GM04504 (cell line): ENCODE data around the gene SGCA.

Source experiments
- DNase-seq: peaks from one replicate; pipeline ENCODE4 v3.0.0-alpha.2; 2012; ENCODE audit warnings: low read depth

SGCA gene

DNA sequence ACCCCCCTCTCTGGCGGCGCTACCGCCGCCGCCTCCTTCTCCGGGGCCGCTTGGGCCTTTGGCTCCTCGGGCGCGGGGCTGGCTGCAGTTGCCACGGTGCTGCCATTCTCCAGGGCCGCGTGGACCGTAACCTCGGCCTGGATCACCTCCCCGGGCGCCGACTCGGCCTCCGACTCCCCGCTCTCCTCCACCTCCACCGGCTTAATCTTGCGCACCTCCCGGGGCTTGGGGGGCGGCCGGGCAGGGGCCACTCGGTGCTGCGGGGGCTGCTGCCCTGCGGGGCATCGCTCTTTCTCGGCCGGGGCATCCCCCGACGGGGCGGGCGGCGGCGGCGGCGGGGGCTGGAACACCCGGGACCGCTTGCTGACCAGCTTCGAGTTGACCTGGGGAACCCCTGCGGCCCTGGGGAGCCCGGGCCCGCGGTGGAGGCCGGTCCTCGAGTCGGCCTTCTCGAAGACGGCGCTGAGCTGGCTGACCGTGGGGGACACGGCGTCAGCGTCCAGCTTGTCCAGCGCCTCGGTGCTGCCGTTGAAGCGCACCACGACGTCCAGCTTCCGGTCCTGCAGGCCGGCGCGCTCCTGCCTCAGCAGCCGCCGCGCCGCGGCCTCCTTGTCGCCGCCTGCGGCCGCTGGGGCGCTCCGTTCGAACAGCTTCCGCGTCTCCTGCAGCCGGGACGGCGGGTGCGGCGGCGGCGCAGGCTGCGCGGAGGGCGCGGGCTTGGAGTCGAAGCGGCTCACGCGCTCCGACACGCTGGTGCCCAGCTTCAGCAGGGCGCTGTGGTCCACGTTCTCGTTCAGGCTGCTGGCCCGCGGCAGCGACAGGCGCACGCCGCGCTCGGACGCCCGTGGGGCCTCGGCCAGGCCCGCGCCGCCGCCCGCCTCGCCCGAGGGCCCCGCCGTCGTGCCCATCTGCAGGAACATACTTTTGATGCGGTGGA lies 16.1 kb upstream of the SGCA start:
- DNase-seq = no peak

DNA sequence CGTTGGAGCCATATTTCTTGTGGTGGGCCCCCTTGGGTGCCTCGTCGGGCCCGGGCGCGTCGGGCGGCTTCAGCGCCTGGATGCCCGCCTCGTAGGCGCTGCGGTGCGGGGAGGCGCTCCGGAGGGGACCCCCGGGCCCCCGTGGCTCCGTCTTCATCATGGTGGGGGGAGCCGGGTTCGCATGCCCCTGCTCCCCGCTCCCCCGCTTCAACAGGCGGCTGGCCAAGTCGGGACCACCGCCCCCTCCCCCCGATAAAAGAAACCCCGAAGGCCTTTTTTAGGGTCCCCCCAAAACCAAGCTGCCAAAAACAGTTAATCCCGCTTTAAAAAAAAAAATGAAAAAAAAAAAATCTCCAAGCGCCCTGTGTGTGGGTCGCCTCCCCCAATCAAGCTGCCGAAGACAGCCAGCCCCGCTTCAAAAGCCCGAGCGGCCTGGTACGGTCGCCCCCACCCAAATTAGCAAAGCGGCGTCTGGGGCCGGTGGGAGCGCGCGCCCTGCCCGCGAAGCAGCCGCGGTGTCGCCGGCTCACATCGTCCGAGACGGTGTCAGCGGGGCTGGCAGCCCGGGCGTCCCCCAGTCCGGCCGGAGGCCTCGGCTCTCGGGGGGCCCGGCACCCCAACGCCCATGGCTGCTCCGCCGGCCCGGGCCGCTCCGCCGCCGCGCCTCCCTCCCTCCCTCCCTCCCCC lies 15.3 kb upstream of the SGCA start, which contains the start of gene PPP1R9B:
Gene PPP1R9B (minus strand): TSS at position 324 of the 687 bp plus-strand sequence. CDS start 164 bp downstream, at position 160.
- no peak for DNase-seq

DNA sequence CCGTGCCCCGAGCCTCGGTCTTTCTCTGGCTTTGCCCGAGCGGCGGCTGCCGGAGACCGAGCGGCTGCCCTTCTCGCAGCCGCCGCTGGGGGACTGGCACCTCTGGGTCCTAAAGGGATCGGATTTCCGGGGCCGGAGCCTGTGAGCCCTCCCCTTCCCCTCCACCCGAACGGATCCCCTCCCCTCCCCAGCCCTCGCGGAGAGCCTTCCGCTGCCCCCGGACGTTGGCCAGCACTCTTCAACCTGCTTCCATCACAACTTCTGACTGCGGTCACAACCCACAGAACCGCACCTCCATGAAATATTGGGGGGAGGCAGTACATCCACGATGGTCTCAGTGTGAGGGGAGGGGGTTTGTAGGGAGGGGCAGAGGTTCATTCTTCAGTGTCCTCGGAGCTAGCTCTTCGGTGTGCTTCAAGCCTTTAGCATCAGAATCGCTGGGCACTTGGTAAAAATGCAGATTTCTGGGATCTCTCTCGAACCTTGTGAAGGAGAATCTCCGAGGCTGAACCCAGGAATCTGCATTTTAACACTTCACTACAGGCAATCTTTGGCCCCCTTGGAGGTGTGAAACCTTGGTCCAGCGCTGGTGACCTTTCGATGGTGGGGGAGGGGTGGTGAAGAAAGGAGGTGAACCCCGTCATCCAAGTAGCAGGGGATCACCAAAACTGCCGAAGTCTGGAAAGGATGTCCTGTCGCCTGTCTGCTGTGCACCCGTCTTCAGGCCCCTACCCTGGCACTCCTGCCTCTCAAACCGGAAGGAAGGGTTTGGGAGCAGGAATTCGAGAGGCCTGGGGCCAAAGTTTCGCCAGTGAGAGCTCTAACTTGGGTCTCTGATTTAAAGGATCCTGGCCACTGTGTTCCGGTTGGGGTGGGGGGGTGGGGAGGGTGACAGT lies 14.5 kb upstream of the SGCA start:
- peak; percentile 80 for DNase-seq

DNA sequence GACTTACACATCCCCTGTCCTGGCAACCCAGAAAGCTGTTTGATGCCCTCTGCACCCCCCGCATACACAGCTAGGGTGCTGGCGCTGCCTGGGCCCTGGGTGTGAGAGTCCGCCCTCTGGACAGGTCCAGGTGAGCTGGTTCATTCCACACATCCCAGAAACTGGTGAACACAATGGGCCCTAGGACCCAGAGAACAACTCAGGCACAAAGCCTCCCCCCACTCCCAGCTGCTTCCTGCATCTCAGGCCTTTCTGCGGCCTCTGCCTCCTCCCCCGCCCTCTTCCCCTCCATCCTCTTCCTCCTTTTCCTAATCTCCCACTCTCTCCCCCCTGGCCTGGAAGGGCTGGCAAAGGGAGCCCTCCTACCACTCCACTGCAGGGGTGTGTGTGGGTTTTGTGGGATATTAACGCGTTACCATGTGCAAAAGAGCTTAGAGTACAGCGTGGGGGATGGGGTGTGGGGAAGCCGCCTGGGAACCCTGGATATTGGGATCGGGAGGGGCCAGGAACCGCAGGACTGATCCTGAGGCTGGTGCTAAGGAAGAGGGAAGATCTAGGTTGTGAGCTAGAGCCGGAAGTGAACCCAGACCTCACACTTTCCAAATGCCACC lies 13.8 kb upstream of the SGCA start:
- peak; percentile 72 for DNase-seq

DNA sequence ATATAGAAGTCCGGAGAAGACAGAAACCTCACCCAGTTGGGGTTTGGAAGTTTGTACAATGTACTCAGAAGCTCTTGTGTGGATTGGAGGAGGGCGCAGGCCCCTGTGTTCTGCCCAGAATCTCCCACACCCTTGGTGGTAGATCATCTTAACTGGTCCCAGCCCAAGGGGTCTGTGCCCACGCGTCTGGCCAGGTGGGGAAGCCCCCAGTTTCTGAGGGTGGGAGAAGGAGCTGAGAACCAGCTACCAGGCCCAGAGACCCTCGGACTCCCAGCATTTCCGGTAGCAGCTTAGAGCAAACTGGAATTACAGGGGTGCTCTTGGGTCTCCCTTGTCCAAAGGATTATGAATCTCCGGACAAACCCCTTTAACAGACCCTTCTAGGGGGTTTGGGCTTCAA lies 13.1 kb upstream of the SGCA start:
- no peak for DNase-seq

DNA sequence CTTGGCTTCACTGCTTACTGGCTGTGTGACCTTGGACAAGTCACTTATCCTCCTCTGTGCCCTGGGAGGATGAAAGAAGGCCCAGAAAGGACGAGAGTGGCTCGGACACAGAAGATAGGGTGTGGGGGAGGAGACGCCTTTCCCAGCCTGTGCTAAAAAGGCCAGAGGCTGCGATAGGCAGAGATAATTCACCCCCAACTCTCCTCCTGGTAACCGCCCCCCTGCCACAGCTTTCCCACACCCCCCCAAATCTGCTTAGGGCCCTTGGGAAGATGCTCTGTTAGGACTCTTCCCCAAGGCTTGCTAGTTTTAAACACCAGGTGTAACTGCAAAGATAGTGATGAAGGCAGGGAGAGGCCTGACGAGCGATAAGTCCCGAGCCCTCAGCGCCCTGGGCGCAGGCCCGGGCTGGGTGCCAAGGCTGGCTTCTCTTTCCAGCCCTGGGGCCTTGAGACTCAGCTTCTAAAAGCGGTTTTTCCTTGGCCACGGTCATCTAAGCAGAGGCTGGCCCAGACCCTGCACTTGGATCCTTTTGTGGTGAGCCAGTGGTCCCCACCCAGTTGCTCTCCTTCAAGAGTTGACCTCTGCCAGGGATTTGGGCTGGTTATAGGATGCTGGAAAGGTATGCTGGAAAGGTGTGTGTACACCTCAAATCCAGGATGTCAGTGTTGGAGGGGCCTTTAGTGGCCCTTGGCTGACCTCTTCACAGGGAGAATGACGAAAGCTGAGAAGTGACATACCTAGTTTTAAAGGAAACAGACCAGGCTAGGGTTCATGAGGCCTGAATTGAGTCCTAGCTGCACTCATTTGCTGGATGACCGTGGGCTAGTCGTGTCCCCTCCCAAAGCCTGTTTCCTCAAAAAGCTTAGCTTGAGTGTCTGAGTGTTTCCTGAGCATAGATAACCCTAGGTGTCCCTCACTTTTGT lies 11.9 kb upstream of the SGCA start:
- DNase-seq = no peak

DNA sequence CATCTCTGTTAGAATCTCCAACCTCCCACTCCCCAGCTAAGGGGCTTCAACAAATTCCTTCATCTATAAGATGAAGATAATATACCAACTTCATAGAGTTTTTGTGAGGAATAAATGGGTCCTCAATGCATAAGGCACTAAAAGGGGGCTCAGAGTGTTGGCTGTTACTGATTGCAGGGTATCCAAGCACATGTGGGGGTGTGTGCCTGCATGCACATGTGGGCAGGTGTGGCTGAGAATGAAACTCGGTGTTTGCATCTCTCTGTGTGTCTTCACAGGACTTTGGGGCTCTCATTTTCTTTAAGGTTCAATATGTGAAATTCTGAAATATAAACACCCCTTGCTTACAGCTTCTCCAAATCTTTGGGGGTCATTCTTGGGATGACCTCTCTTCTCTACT lies 11.2 kb upstream of the SGCA start:
- no peak for DNase-seq

DNA sequence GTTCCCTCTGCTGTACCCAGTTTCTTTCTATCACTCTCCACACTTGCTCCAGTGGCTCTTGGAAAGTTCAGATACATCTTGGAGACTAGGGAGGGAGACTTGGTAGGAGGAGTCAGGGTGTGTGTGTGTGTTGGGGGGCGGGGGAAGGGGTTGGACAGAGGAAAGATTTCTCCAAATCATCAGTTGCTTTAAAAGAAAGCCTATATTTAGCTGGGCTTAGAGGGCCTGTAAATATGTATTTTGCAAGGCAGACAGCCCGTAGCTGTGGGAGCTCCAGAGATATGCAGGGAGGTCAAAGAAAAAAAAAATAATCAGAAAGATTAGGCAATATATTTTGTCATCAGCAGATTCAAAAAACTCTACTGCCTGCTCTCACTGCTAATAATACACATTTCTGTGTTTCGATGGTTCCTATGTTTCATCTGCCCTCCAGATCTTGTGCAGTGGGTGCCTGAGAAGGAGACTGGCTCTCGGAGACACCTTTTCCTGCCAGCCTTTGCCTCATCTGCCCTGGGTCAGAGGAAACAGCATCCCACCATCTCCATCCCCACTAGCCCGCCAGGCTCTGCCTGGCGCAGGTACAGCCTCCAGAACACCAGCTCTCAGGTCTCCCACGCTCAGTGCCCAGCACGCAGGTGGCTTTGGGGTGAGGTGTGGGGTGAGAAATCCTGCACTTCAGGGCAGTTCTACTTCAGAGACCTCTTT lies 10.5 kb upstream of the SGCA start:
- no peak for DNase-seq

DNA sequence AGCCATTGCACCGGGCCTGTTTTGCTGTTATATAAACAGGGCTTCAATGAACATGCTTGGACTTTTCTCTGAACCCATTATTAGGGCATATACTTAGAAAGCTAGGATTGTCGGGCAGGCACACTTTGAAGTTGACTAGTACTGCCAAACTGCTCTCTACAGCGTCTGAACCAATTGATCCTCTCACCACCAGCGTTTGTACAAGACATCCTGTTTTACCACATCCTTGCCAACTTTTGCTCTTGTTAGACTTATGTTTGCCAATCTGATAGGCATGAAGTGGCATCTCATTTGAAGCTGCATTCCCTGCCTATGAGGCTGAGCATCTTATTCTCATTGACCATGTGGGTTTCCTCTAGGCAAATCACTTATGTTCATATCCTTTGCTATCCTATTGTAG lies 7.9 kb upstream of the SGCA start:
- no peak for DNase-seq

DNA sequence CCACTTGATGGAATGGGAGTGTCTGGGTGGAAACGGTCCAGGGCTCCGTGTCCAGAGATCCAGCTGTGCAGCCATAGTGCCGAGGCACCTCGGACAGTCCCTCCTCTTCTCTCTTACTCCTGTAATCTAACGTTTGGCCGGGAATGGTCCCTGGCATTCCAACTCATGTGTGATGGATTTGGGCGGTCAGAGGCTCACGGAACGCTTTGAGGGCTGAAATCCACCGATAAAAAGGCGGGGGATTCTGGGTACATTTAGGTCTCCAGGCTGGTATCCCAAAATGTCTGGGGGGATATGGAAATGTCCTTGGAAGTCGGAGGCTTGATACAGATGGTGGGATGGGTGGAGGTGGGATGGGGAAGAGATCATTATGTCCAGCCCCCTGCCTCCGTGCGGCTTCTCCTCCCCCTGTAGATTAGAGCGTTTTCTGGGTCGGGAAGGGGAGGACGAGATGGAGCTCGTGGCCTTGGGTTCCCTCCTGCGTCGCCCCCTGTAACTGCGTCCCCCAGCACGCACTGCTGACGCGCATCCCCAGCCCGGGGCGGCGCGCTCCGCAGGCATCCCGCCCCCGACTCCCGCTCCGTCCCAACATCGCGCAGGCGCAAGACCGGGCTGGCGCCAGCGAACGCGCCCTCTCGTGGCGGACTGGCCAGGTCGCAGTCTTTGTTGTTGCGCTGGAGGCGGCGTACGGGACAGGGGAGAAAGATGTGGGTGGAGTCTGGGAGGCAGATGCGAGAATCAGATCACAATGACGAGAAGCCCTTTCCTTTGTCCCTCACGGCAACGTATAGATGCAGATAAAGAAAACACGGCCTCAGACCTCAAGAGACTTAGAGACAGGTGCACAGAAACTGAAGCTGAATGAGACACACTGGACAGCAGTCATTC lies 4.5 kb upstream of the SGCA start:
- peak; percentile 72 for DNase-seq

DNA sequence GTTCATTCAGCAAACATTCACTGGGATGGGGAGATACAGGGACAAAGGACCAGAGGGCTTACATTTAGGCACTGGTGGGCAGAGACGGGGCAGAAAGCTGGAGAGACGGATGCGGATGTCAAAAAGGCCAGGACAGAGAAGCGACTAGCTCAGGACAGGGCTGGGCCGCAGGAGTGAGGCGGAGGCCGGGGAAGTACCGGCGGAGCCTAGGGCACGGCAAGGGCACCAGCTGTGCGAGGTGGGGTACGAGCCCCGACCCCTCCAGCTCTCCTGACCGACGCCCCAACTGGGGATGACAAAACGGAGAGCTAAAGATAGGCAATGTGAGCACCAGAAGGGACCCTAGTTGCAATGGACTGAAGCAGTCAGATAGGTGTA lies 3.9 kb upstream of the SGCA start:
- no peak for DNase-seq

DNA sequence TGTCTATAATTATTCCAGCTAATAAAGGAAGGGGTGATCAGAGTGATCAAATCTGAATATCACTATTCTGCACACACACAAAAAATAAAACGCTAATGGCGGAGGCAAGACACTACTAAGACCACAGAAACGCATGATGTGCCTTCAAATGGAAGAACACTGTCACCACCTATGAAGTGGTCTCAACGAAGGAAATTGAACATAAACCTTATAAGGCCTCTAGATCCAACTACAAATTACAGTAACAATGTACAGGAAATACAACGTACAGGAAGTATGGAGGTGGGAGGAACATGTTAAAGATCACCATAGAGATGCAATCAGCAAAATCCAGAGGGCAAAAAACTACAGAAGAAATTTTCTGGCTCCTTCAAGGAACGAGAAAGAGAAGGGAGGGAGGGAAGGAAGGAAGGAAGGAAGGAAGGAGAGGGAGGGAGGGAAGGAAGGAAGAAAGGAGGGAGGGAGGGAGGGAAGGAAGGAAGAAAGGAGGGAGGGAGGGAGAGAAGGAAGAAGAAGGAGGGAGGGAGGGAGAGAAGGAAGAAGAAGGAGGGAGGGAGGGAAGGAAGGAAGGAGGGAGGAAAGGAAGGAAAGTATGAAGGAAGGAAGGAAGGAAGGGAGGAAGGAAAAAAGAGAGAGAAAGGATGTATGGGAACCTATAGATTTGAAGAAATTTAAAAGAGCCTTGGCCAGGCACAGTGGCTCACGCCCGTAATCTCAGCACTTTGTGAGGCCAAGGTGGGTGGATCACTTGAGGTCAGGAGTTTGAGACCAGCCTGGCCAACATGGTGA lies 3.1 kb upstream of the SGCA start:
- DNase-seq = no peak

DNA sequence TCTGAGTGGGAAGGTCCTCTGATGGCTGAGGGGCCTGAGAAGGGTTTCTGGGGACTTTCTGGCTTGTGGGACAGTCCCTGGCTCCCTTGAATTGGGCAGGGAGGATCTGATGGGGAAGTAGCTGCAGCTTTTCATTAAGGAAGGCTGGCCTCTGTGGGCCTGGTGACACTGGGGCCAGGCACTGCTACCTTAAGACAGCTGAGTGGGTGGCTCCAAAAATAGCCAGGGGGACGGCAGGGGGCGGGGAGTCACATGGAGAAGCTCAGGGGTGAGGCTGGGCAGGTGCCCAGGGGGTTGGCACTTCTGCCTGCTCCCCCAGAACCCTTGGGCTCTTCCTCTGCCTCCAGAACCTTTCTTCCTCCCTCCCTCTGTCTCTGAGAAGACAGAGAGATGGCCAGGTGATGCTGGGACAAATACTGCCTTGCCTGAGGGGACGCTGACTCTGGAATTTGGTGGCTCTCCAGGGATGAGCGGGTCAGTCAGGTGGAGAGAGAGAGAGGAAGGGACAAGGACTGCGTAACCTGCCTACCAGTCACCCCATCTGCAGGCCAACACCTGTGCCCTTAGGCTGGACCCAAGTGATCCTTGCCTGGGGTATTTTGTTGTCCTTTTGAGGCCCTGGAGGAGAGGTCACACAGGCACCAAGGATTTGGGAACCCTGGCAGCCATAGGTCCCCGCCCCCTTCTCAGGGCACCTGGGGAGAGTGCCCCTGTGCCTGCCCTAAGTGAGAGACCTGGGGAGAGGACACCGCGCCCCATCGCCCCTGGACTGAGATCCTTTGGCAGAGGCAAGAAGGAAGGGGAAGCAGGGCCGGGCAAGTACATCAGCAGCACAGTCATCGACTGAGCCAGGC lies 1.7 kb upstream of the SGCA start:
- no peak for DNase-seq

DNA sequence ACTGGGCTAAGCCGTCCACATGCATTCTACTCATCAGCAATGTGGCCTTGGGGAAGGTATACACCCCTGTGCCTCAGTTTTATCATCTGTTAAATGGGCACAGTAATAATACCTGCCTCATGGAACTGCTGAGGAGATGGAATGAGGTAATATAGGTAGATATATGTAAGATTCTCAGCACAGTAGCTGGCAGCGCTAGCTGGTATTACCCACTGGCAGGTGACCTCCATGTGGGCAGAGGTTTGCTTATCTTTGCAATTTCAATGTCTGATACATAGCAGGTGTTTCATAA lies 1.2 kb upstream of the SGCA start:
- no peak for DNase-seq

DNA sequence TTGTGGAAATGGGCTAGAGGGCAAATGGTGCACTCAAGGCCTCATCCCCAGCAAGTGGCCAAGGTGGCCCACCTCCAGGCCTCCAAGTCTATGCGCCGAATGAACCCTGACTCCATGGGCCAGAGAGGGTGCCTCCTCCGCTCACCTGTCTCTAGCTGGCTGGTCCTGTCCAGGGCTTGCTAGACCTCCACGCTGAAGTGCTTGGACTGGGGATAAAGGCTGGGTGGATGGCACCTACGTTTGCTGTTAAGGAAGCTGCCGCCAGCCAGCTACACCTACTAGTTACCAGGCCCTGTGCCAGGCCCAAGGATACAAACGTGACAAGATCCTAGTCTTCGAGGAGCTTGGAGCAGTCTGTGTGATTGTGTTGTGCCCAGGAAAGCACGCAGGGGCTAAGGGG lies 739 bp upstream of the SGCA start:
- DNase-seq = no peak

DNA sequence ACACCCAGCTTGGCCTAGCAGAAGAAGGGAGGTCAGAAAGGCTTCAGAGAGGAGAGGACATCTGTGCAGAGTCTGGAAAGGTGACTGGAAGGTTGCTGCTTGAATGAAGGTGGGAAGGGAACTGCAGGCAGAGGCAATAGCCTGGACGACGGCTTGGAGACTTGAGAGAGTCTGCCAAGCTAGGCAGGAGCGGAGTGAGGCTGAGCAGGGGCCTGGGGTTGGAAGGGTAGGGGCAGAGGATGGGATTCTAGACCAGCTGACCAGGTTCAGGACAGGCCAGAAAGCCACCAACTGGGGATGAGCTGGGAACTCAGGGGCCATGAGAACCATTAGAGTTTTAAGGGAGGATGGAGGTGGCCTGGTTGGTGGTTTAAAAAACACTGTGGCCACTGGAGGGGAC lies 339 bp upstream of the SGCA start:
- DNase-seq = no peak

DNA sequence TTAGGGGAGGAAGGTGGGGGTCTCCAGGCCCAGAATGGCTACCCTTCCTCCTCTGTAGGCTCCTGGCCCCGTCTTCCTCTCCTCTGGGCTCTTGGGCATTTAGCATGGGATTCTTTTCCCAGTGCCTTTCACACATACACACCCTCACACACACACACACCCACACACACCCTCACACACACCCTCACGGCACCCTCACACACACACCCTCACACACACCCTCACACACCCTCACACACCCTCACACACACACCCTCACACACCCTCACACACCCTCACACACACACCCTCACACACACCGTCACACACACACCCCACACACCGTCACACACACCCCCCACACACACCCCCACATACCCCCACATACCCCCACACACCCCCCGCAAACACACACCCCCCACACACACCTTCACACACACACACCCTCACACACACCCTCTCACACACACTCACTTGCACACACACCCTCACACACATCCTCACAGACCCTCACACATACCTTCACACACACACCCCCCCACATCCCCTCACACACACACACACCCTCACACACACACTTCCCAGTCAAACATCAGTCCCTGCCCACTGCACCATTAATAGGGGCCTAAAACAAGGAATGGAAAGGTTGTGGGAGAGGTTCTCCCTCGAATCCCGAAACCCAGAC lies 845 bp downstream of the SGCA start:
- no peak for DNase-seq
